WI38 (cell line): ENCODE data around the gene VAMP4.

Experiments used
- H3K4me3 ChIP-seq: 2 replicates; pipeline ENCODE4 v1.5.1; 2011; ENCODE audit warnings: low read depth, mild to moderate bottlenecking, control low read depth, low read length
- CTCF ChIP-seq: IDR thresholded peaks from 2 replicates; pipeline ENCODE4 v1.5.1; 2012; ENCODE audit warnings: low read depth, mild to moderate bottlenecking, control low read depth, low read length

VAMP4 gene

GRCh38 chr1:171717062-171717718 lies 24.7 kb downstream of the VAMP4 start:
- no peak overlapping the region for H3K4me3 ChIP-seq
- no peak for TF ChIP-seq CTCF

GRCh38 chr1:171716616-171717015 lies 25.2 kb downstream of the VAMP4 start:
- no peak for TF ChIP-seq CTCF
- H3K4me3 ChIP-seq, result no peak overlapping the region

GRCh38 chr1:171715813-171716251 lies 26.0 kb downstream of the VAMP4 start:
- H3K4me3 ChIP-seq, result no peak overlapping the region
- TF ChIP-seq CTCF, result peak; percentile 27; the same call in 1 of the 2 replicates

- TF ChIP-seq CTCF, result no peak
- H3K4me3 ChIP-seq, result no peak overlapping the region
Measured at GRCh38 chr1:171712341-171712740, 29.5 kb downstream of the VAMP4 start.

GRCh38 chr1:171711643-171712042 lies 30.2 kb downstream of the VAMP4 start:
- no peak for TF ChIP-seq CTCF
- H3K4me3 ChIP-seq, result no peak overlapping the region

GRCh38 chr1:171707583-171707982 lies 34.3 kb downstream of the VAMP4 start:
- no peak overlapping the region for H3K4me3 ChIP-seq
- no peak for TF ChIP-seq CTCF

- TF ChIP-seq CTCF, result no peak
- H3K4me3 ChIP-seq, result no peak overlapping the region
Measured at GRCh38 chr1:171702598-171702997, 39.3 kb downstream of the VAMP4 start.
